Tibial nerve (tissue), 3 donors: Measurements from ENCODE around the gene NKX6-2.

ENCODE experiments used
- CTCF ChIP-seq, 5 experiments: fragments of 200-600 bp in 3 of 5; fragments of 450-650 bp in 2 of 5; sonication (generic) in 3 of 5; IDR thresholded peaks; one replicate each; pipeline ENCODE4 v1.5.1; 2016 to 2019; ENCODE audit warnings: antibody characterized with exemption in 5 of 5, mild to moderate bottlenecking in 3 of 5, moderate library complexity in 2 of 5
- POLR2A ChIP-seq, 2 donors: fragments of 450-650 bp; IDR thresholded peaks; one replicate each; pipeline ENCODE4 v1.6.1; 2017; ENCODE audit warnings: antibody characterized with exemption in 2 of 2, mild to moderate bottlenecking in 2 of 2, moderate library complexity in 2 of 2

GRCh38 chr10:132743925-132744490, 41.9 kb downstream of the NKX6-2 start:
- TF ChIP-seq CTCF (IDR thresholded peaks at IDR 0.05) (no peak), POLR2A (IDR thresholded peaks at IDR 0.05) (no peak)
